GOT3 (cell line): ENCODE measurements around the gene DUSP10.
A peak's percentile ranks its signal among the peaks of the same experiment; 100 is the strongest.

Experiments used
- DNase-seq: peaks from one replicate; lab custom pipeline; 2025; ENCODE audit warnings: mixed read lengths; lab: John Stamatoyannopoulos, UW

Gene DUSP10

GRCh38 chr1:221741703-221742554 lies at the start of gene DUSP10:
Gene DUSP10 (minus strand): TSS chr1:221742089. CDS start chr1:221739744, 2,345 bp downstream.
- DNase-seq, result peak; percentile 94

GRCh38 chr1:221788466-221788865 lies 46.6 kb upstream of the DUSP10 start:
- no peak for DNase-seq

DNA sequence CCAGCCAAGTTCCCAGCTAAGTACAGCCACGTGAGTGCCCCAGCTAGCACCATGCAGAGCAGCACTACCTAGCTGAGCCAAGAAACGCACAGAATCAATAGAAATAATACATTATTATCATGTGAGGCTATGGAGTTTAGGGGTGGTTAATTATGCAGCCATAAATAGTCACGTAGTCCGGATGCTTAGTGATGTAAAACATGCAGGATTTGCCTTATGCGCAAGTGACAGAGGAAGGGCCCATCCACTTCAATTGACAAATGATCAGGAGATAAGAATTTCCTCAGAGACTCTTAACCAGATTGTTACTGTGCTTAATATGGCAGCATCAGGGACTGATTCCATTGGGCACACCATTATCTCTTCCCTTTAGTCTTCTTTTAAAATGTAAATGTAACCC lies 44.8 kb upstream of the DUSP10 start:
- no peak for DNase-seq

- DNase-seq, result no peak
Observed at GRCh38 chr1:221783936-221784335, 42.0 kb upstream of the DUSP10 start.

- DNase-seq, result no peak
Observed at GRCh38 chr1:221783437-221783836, 41.5 kb upstream of the DUSP10 start.

GRCh38 chr1:221782970-221783369 lies 41.1 kb upstream of the DUSP10 start:
- no peak for DNase-seq

DNA sequence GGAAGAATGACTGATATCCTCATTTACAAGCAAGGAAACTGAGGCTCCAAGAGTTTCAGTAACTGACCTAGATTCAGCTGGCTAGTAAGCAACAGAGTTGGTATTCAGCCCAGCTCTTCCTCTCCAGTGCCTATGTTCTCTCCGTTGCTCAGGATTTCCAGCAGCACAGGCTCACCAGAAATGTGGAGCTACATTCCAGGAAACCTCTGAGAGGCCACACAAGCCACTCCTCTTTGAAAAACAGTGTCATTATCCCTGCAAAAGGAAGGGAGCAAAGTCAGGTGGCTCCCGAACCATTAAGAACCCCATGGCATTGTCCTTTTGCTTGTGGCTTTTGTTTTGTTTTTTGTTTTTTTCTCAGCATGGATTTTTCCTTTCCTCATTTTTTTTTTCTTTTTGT lies 40.6 kb upstream of the DUSP10 start:
- DNase-seq, result no peak

GRCh38 chr1:221781102-221781755 lies 39.3 kb upstream of the DUSP10 start:
- DNase-seq, result no peak

GRCh38 chr1:221780175-221780574 lies 38.3 kb upstream of the DUSP10 start:
- no peak for DNase-seq

GRCh38 chr1:221779771-221780170 lies 37.9 kb upstream of the DUSP10 start:
- DNase-seq, result no peak

GRCh38 chr1:221778535-221779142 lies 36.8 kb upstream of the DUSP10 start:
- DNase-seq, result no peak

GRCh38 chr1:221778125-221778524 lies 36.2 kb upstream of the DUSP10 start:
- no peak for DNase-seq

GRCh38 chr1:221777431-221778072 lies 35.7 kb upstream of the DUSP10 start:
- no peak for DNase-seq

GRCh38 chr1:221776495-221777301 lies 34.8 kb upstream of the DUSP10 start:
- DNase-seq, result no peak

DNA sequence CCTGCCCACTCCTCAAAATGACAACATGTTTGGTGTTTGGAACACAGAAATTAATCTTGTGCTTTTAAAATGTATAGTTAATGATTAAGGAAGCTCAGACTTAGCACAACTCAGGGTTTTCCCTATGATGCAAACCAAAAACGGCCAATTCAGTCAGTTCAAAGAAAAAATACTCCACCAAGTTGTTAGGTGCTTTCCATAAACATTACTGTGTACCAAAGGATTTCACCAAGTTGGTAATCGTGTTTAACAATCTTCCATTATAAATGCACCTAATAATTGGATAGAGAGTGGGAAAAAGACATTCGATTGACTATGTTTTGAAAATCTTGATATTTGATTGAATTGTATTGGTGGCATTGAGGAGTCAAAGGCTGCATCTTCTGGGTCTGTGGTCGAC lies 33.3 kb upstream of the DUSP10 start:
- no peak for DNase-seq

- DNase-seq, result no peak
Observed at GRCh38 chr1:221774054-221774842, 32.4 kb upstream of the DUSP10 start.

GRCh38 chr1:221773383-221773782 lies 31.5 kb upstream of the DUSP10 start:
- no peak for DNase-seq

DNA sequence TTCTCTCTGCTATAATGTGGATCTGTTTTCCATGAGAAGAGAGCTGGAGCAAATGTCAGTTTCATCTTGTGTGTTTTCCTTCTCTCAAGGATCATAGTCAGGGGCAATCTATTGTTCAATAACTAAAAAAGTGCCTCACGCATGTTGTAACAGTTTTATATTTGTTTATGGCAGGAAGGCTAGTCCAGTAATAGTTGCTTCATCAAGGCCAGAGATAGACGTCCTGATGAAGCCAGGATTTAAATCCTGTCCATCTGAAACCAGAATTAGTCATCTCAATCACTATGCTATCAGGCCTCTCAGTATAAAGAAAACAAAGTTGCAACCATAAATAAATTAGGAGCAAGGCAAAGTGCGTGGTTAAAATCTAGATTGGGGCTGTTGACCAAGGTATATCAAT lies 30.2 kb upstream of the DUSP10 start:
- DNase-seq, result no peak

GRCh38 chr1:221768444-221769066 lies 26.7 kb upstream of the DUSP10 start:
- no peak for DNase-seq

- no peak for DNase-seq
Observed at GRCh38 chr1:221766210-221766609, 24.3 kb upstream of the DUSP10 start.
